Activated CD8-positive, alpha-beta memory T cell treated with anti-CD3 and anti-CD28 coated beads, Interleukin-2, amount 10 ng/mL, durations not matched to agents 7 days and 5 days (primary cell): ENCODE data around the gene RCAN3. TPM values are rescaled to one million over a fixed set of nuclear protein-coding genes. Genes with fewer than 3 reads are reported as not detected.
"Not testable (repeated sequence)": the region's sequence is repeated elsewhere in the genome, so short reads cannot be mapped to it uniquely, and the experiment has no call there.

Source experiments
- ATAC-seq: fragments of 150-1000 bp; cut with Tn5 transposase; one replicate; pipeline ENCODE4 v1.10.0; 2021; ENCODE audit warnings: moderate library complexity
- CTCF ChIA-PET: fragments of 350-600 bp; sonication (Branson Sonifier 250); formaldehyde crosslinking; loops from one replicate; lab custom pipeline; 2021; ENCODE audit warnings: antibody characterized with exemption; lab: Charles Lee
- DNase-seq: peaks from one replicate; pipeline ENCODE4 v3.0.0-alpha.2; 2020
- H3K27ac Mint-ChIP-seq: one replicate; pipeline ENCODE4 v1.8.0; 2021; ENCODE audit warnings: mild to moderate bottlenecking, mixed read lengths
- H3K27me3 Mint-ChIP-seq: one replicate; pipeline ENCODE4 v1.8.0; 2021; ENCODE audit warnings: mixed read lengths
- H3K36me3 Mint-ChIP-seq: one replicate; pipeline ENCODE4 v1.8.0; 2021; ENCODE audit warnings: mild to moderate bottlenecking, mixed read lengths
- H3K4me1 Mint-ChIP-seq: one replicate; pipeline ENCODE4 v1.8.0; 2021; ENCODE audit warnings: mixed read lengths
- H3K4me3 Mint-ChIP-seq: one replicate; pipeline ENCODE4 v1.8.0; 2021; ENCODE audit warnings: mild to moderate bottlenecking, moderate library complexity, mixed read lengths
- H3K9me3 Mint-ChIP-seq: one replicate; pipeline ENCODE4 v1.8.0; 2022; ENCODE audit warnings: low read depth, mixed read lengths
- total RNA-seq, 2 experiments: library from RNA; stranded (reverse); gene quantifications; one replicate each; pipeline ENCODE4 v1.2.3, GENCODE V29; 2021

The RCAN3 gene
- total RNA-seq, 2 experiments from 2014 or later = 23.9 to 30.6 TPM

DNA sequence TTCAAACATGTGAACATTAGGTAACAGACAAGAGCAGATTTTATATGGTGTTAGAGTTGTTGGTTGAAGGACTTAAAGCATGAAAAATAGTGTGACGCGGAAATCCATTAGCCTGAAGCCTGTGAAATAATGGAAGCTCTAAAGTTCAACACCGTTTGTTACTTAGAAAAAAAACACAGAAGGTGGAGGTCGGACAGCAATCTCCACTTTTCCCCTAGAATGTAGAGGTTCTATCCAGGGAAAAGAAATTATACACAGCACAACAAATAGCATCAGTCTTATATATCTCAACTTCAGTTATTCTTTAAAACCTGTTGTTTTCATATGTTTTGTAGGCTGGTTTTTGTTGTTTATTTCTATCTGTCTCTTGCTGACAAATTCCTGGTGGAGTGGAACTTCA is 1.9 kb downstream of the RCAN3 start:
- Mint-ChIP-seq H3K9me3 (no peaks in the 10 kb centered on the region), H3K36me3 (peaks cover 19% of the 10 kb centered on the region), H3K27me3 (no peaks in the 10 kb centered on the region), H3K4me3 (peak overlapping the region; percentile 95), H3K27ac (peak overlapping the region; percentile 93), H3K4me1 (peaks cover 71% of the 10 kb centered on the region)
- CTCF ChIA-PET = interaction anchor here (0.7 to 7.0 kb wide), 8 partner anchors 20 to 112 kb away, joined by 3 to 72 read pairs (median 5); partner anchors contain the start of gene NIPAL3
- DNase-seq (no peak), ATAC-seq (no peak)

GRCh38 chr1:24505816-24506215 is 3.2 kb downstream of the RCAN3 start:
- ATAC-seq = no peak
- no peak for DNase-seq
- H3K9me3 Mint-ChIP-seq = no peaks in the 10 kb centered on the region
- H3K4me3 Mint-ChIP-seq = peak overlapping the region; percentile 30
- CTCF ChIA-PET = interaction anchor here (1.1 to 2.2 kb wide), 3 partner anchors 19 to 90 kb away, joined by 4 to 15 read pairs (median 6); partner anchors contain the start of gene NIPAL3
- H3K27ac Mint-ChIP-seq = peak overlapping the region; percentile 68
- peaks cover 21% of the 10 kb centered on the region for H3K36me3 Mint-ChIP-seq
- H3K4me1 Mint-ChIP-seq = peaks cover 70% of the 10 kb centered on the region
- H3K27me3 Mint-ChIP-seq = no peaks in the 10 kb centered on the region

GRCh38 chr1:24506691-24507381 is 4.2 kb downstream of the RCAN3 start:
- H3K4me1 Mint-ChIP-seq = peaks cover 64% of the 10 kb centered on the region
- CTCF ChIA-PET = interaction anchor here (0.8 to 2.2 kb wide), 5 partner anchors 18 to 91 kb away, joined by 4 to 15 read pairs (median 6); partner anchors contain the start of gene NIPAL3
- no peaks in the 10 kb centered on the region for H3K9me3 Mint-ChIP-seq
- ATAC-seq (no peak), DNase-seq (no peak)
- peak overlapping the region; percentile 69 for H3K27ac Mint-ChIP-seq
- H3K36me3 Mint-ChIP-seq = peaks cover 24% of the 10 kb centered on the region
- H3K27me3 Mint-ChIP-seq = no peaks in the 10 kb centered on the region
- H3K4me3 Mint-ChIP-seq = peak overlapping the region; percentile 35

DNA sequence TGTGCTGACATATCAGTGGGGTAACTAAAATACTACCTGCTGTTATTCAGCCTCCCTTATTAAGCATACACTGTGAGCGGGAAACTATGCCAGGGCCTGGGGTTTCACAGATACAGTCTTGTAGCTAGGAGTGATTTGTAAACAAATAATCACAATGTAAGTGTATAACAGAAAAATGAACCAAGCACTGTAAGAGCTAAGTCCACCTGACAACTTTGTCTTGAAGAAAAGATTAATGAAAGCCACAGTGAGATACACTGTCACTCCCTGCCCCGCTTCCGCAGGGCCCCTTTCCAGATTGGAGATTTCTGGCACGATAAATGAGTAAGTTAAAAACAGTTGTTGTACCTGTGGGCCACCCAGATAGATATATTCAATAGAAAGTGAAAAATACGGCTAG is 4.8 kb downstream of the RCAN3 start:
- ATAC-seq (no peak), DNase-seq (no peak)
- Mint-ChIP-seq H3K4me3 (peak overlapping the region; percentile 35), H3K36me3 (peaks cover 25% of the 10 kb centered on the region), H3K27ac (peak overlapping the region; percentile 69), H3K27me3 (no peaks in the 10 kb centered on the region), H3K4me1 (peaks cover 63% of the 10 kb centered on the region), H3K9me3 (no peaks in the 10 kb centered on the region)
- CTCF ChIA-PET = interaction anchor here (0.8 to 2.2 kb wide), 3 partner anchors 19 to 91 kb away, joined by 4 to 15 read pairs (median 6); partner anchors contain the start of gene NIPAL3

DNA sequence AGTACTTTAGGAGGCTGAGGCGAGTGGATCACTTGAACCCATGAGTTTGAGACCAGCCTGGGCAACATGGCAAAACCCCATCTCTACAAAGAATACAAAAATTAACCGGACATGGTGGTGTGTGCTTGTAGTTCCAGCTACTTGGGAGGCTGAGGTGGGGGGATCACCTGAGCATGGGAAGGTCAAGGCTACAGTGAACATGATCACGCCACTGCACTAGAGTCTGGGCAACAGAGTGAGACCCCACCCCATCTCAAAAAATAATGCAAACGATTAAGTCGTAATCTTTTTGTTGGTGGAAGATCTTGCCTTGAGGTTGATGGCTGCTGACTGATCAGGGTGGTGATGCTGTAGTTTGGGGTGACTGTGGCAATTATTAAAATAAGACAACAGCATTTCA is 6.3 kb downstream of the RCAN3 start:
- Mint-ChIP-seq H3K36me3 (peaks cover 22% of the 10 kb centered on the region), H3K9me3 (no peaks in the 10 kb centered on the region), H3K27ac (no peak overlapping the region), H3K27me3 (no peaks in the 10 kb centered on the region), H3K4me3 (no peak overlapping the region), H3K4me1 (peaks cover 61% of the 10 kb centered on the region)
- DNase-seq (no peak), ATAC-seq (no peak)
- CTCF ChIA-PET = interaction anchor here (0.6 kb wide), 1 partner anchor 831 kb away, joined by 5 read pairs; no protein-coding TSS in a partner anchor

DNA sequence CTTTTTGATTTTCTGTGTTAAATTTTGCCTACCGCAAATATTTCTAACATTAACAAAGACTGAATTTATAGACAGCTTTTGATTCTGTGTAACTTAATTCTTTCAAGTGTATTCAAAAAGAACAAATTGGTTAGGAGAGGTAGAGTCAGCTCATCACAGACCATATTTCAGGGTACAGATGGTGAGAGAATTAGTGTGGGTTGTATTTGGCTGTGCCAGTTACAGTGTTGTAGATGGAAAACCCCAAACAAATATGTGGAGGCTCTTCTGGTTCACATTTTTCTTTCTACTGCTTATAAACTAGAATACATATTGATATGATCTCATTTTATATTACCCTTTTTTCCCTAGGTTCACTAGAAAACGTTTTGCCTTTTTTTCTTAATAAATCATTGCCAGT is 11.1 kb downstream of the RCAN3 start:
- Mint-ChIP-seq H3K4me1 (peaks cover 20% of the 10 kb centered on the region), H3K4me3 (no peak overlapping the region), H3K27me3 (no peaks in the 10 kb centered on the region), H3K27ac (no peak overlapping the region), H3K9me3 (no peaks in the 10 kb centered on the region), H3K36me3 (peaks cover 19% of the 10 kb centered on the region)
- CTCF ChIA-PET = no interaction called here
- ATAC-seq (no peak), DNase-seq (no peak)

DNA sequence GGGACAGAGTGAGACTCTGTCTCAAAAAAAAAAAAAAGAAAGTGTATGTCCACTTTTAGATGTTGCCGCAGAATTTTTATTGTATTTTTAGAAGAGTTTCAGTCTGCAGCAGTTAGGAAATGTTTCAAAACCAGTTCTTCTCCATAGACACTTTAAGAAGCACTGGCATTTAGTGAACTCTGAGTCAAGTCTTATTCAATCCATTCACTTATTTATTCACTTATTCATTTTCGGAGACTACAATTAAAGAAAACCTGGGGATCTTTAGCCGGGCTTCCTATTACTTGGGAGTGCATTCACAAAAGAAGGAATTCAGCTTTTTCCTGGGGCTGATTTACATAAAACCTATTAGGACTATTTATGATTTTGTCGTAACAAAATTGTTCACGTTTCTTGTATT is 12.3 kb downstream of the RCAN3 start:
- Mint-ChIP-seq H3K4me1 (peaks cover 10% of the 10 kb centered on the region), H3K4me3 (no peak overlapping the region), H3K36me3 (peaks cover 18% of the 10 kb centered on the region), H3K27ac (no peak overlapping the region), H3K27me3 (no peaks in the 10 kb centered on the region), H3K9me3 (no peaks in the 10 kb centered on the region)
- CTCF ChIA-PET = interaction anchor here (0.6 to 1.6 kb wide), 4 partner anchors 12 to 284 kb away, joined by 3 to 6 read pairs (median 4); partner anchors contain the start of gene NIPAL3
- ATAC-seq = no peak
- no peak for DNase-seq

DNA sequence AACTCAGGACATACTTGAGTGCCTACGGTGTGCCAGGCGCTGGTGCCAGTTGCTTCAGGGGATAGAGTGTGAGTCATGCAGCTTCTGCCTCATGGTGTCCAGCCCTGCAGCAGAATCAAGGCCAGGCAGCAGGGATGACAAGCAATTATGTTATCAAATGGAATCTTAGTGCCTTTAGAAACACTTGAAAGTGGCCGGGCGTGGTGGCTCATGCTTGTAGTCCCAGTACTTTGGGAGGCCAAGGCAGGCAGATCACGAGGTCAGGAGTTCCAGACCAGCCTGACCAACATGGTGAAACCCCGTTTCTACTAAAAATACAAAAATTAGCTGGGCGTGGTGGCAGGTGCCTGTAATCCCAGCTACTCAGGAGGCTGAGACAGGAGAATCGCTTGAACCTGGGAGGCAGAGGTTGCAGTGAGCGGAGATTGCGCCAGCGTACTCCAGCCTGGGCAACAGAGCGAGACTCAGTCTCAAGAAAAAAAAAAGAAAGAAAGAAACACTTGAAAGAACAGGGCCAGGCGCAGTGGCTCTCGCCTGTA is 13.1 kb downstream of the RCAN3 start:
- H3K9me3 Mint-ChIP-seq, H3K4me1 Mint-ChIP-seq, H3K27me3 Mint-ChIP-seq, ATAC-seq, H3K4me3 Mint-ChIP-seq, DNase-seq, H3K27ac Mint-ChIP-seq: not testable (repeated sequence)
- H3K36me3 Mint-ChIP-seq = peaks cover 22% of the 10 kb centered on the region
- CTCF ChIA-PET = interaction anchor here (0.9 to 3.1 kb wide), 5 partner anchors 11 to 100 kb away, joined by 3 to 12 read pairs (median 6); partner anchors contain the start of gene NIPAL3

- Mint-ChIP-seq H3K9me3 (no peaks in the 10 kb centered on the region), H3K36me3 (peaks cover 23% of the 10 kb centered on the region), H3K4me1 (peaks cover 5% of the 10 kb centered on the region), H3K4me3 (no peak overlapping the region), H3K27ac (no peak overlapping the region), H3K27me3 (no peaks in the 10 kb centered on the region)
- no peak for DNase-seq
- CTCF ChIA-PET = interaction anchor here (0.7 to 3.1 kb wide), 4 partner anchors 10 to 101 kb away, joined by 3 to 12 read pairs (median 4); partner anchors contain the start of gene NIPAL3
- no peak for ATAC-seq
These were observed 13.9 kb downstream of the RCAN3 start for GRCh38 chr1:24516506-24516905.

DNA sequence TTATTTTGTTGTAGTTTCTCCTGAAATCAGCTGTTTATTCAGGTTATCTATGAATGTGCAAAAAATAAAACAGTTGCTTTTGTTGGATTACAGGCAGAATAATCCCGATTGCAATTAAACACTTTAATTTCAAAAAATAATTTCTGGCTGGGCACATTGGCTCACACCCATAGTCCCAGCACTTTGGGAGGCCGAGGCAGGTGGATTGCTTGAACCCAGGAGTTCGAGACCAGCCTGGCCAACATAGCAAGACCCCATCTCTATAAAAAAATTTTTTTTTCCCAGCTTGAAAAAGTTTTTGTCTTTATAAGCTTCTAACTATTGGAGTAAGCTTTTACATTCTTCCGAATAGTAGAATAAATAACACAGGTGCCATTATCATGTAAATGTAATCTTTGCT is 15.3 kb downstream of the RCAN3 start:
- CTCF ChIA-PET = interaction anchor here (3.1 kb wide), 1 partner anchor 9 kb away, joined by 12 read pairs; no protein-coding TSS in a partner anchor
- no peak overlapping the region for H3K27ac Mint-ChIP-seq
- H3K36me3 Mint-ChIP-seq = peaks cover 19% of the 10 kb centered on the region
- no peaks in the 10 kb centered on the region for H3K27me3 Mint-ChIP-seq
- no peak overlapping the region for H3K4me3 Mint-ChIP-seq
- no peak for DNase-seq
- peaks cover 1% of the 10 kb centered on the region for H3K4me1 Mint-ChIP-seq
- no peak for ATAC-seq
- H3K9me3 Mint-ChIP-seq = no peaks in the 10 kb centered on the region

- not testable (repeated sequence) for ATAC-seq, H3K9me3 Mint-ChIP-seq, DNase-seq, H3K27me3 Mint-ChIP-seq, H3K27ac Mint-ChIP-seq, H3K4me1 Mint-ChIP-seq, H3K4me3 Mint-ChIP-seq
- H3K36me3 Mint-ChIP-seq = peaks cover 20% of the 10 kb centered on the region
- CTCF ChIA-PET = interaction anchor here (0.8 kb wide), 1 partner anchor 22 kb away, joined by 3 read pairs; no protein-coding TSS in a partner anchor
These were observed 17.6 kb downstream of the RCAN3 start for GRCh38 chr1:24520282-24520681.

GRCh38 chr1:24525606-24526005 is 23.0 kb downstream of the RCAN3 start:
- Mint-ChIP-seq H3K4me3 (no peak overlapping the region), H3K4me1 (peaks cover 6% of the 10 kb centered on the region), H3K27ac (no peak overlapping the region), H3K27me3 (no peaks in the 10 kb centered on the region), H3K36me3 (peaks cover 5% of the 10 kb centered on the region), H3K9me3 (no peaks in the 10 kb centered on the region)
- CTCF ChIA-PET = interaction anchor here (0.9 to 4.7 kb wide), 12 partner anchors 8 to 327 kb away, joined by 3 to 53 read pairs (median 6); partner anchors contain the start of genes NIPAL3, RCAN3 and SRRM1
- DNase-seq (no peak), ATAC-seq (no peak)

DNA sequence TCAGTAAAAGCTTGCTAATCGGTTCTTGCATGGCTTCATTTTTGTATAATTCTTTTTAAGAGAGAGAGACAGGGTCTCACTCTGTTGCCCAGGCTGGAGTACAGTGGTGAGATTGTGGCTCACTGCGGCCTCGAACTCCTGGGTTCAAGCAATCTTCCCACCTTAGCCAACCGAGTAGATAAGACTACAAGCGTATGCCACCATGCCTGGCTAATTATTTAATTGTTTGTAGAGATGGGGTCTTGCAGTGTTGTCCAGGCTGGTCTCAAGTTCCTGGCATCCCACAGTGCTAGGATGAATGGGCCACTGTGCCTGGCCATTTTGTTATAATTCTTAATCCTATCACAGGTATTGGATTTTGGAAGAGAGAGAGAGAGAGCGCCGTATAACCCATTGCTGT is 23.4 kb downstream of the RCAN3 start:
- no peak for DNase-seq
- Mint-ChIP-seq H3K27me3 (no peaks in the 10 kb centered on the region), H3K27ac (no peak overlapping the region), H3K9me3 (no peaks in the 10 kb centered on the region), H3K36me3 (peaks cover 4% of the 10 kb centered on the region), H3K4me1 (peaks cover 6% of the 10 kb centered on the region), H3K4me3 (no peak overlapping the region)
- CTCF ChIA-PET = interaction anchor here (0.9 to 4.7 kb wide), 18 partner anchors 8 to 327 kb away, joined by 3 to 53 read pairs (median 5); partner anchors contain the start of genes NIPAL3, RCAN3 and SRRM1
- ATAC-seq = no peak
